Naive thymus-derived CD4-positive, alpha-beta T cell (primary cell): Measurements from ENCODE around the gene INSIG2. TPM values are rescaled to one million over a fixed set of nuclear protein-coding genes. Genes with fewer than 3 reads are reported as not detected.

Experiments used
- ATAC-seq: fragments of 150-1000 bp; cut with Tn5 transposase; 2 replicates; pipeline ENCODE4 v1.10.0; 2021; ENCODE audit warnings: mild to moderate bottlenecking, moderate library complexity
- CTCF ChIA-PET: fragments of 350-600 bp; sonication (Branson Sonifier 250); formaldehyde crosslinking; loops from one replicate; lab custom pipeline; 2021; ENCODE audit warnings: antibody characterized with exemption; lab: Charles Lee
- POLR2A ChIA-PET: fragments of 350-600 bp; sonication (Branson Sonifier 250); formaldehyde crosslinking; loops from one replicate; lab custom pipeline; 2021; ENCODE audit warnings: antibody characterized with exemption, inconsistent platforms; lab: Charles Lee
- DNase-seq, 9 donors: peaks; one replicate each; pipeline versions ENCODE4 v3.0.0 to v3.0.0-alpha.2; 2020 to 2022; ENCODE audit warnings: mixed read lengths in 1 of 9
- H3K27ac ChIP-seq: one replicate; pipeline ENCODE4 v1.7.0; 2013; ENCODE audit warnings: mild to moderate bottlenecking, low read depth, low read length, moderate library complexity
- H3K27me3 ChIP-seq, 2 donors: one replicate each; pipeline ENCODE4 v1.7.0; 2013; ENCODE audit warnings: low read length in 2 of 2, mild to moderate bottlenecking in 2 of 2, moderate library complexity in 2 of 2; ENCODE audit not compliant: control insufficient read depth in 2 of 2, insufficient read depth in 2 of 2
- H3K36me3 ChIP-seq, 3 experiments: 1 replicate in 2 of 3; 2 replicates in 1 of 3; pipeline ENCODE4 v1.7.0; 2013; ENCODE audit warnings: low read length in 3 of 3, mild to moderate bottlenecking in 3 of 3, moderate library complexity in 1 of 3; ENCODE audit not compliant: insufficient read depth in 3 of 3, control insufficient read depth in 2 of 3
- H3K4me1 ChIP-seq, 2 donors: one replicate each; pipeline ENCODE4 v1.7.0; 2013; ENCODE audit warnings: low read length in 2 of 2, mild to moderate bottlenecking in 2 of 2, moderate library complexity in 1 of 2; ENCODE audit not compliant: control insufficient read depth in 2 of 2, insufficient read depth in 2 of 2
- H3K4me3 ChIP-seq: 2 replicates; pipeline ENCODE4 v1.7.0; 2013; ENCODE audit warnings: mild to moderate bottlenecking, low read length
- H3K9me3 ChIP-seq, 3 experiments: 1 replicate in 2 of 3; 2 replicates in 1 of 3; pipeline ENCODE4 v1.7.0; 2013; ENCODE audit warnings: low read length in 3 of 3; ENCODE audit not compliant: control insufficient read depth in 2 of 3
- H3K27ac Mint-ChIP-seq, 9 donors: one replicate each; pipeline ENCODE4 v1.8.0; 2020 to 2022; ENCODE audit warnings: mixed read lengths in 9 of 9, mild to moderate bottlenecking in 8 of 9, moderate library complexity in 5 of 9, inconsistent platforms in 2 of 9
- H3K27me3 Mint-ChIP-seq, 5 donors: one replicate each; pipeline ENCODE4 v1.8.0; 2021 to 2022; ENCODE audit warnings: mixed read lengths in 5 of 5, mild to moderate bottlenecking in 1 of 5
- H3K36me3 Mint-ChIP-seq, 5 donors: one replicate each; pipeline ENCODE4 v1.8.0; 2020 to 2022; ENCODE audit warnings: mixed read lengths in 5 of 5, mild to moderate bottlenecking in 3 of 5, inconsistent platforms in 1 of 5
- H3K4me1 Mint-ChIP-seq, 7 donors: one replicate each; pipeline ENCODE4 v1.8.0; 2020 to 2022; ENCODE audit warnings: mixed read lengths in 7 of 7, mild to moderate bottlenecking in 3 of 7, inconsistent platforms in 1 of 7
- H3K4me3 Mint-ChIP-seq, 10 donors: one replicate each; pipeline ENCODE4 v1.8.0; 2020 to 2022; ENCODE audit warnings: mild to moderate bottlenecking in 10 of 10, mixed read lengths in 10 of 10, moderate library complexity in 6 of 10, inconsistent platforms in 2 of 10
- H3K9me3 Mint-ChIP-seq, 11 donors: one replicate each; pipeline ENCODE4 v1.8.0; 2020 to 2022; ENCODE audit warnings: mixed read lengths in 11 of 11, mild to moderate bottlenecking in 4 of 11, inconsistent platforms in 1 of 11, moderate library complexity in 1 of 11
- intact Hi-C, 2 donors: fragments of 100-400 bp; cut with micrococcal nuclease; formaldehyde crosslinking; loops; one replicate each; pipeline ENCODE4 v1.15.1; 2023
- polyA plus RNA-seq, 2 donors: library from polyadenylated mRNA; unstranded; fragments of 300-500 nt; fragmentation: Illumina TruSeq; gene quantifications; one replicate each; pipeline ENCODE4 v1.2.3, GENCODE V29; 2021
- total RNA-seq, 6 experiments: library from RNA in 5 of 6; stranded (reverse) in 5 of 6; gene quantifications; 1 replicate in 5 of 6; 2 replicates in 1 of 6; pipeline ENCODE4 v1.2.3 and lab custom pipeline; 2021 to 2026

INSIG2 gene
- total and polyA plus RNA-seq, 7 experiments from 2014 or later: 8.5 to 31.5 (median 21.0) TPM

DNA sequence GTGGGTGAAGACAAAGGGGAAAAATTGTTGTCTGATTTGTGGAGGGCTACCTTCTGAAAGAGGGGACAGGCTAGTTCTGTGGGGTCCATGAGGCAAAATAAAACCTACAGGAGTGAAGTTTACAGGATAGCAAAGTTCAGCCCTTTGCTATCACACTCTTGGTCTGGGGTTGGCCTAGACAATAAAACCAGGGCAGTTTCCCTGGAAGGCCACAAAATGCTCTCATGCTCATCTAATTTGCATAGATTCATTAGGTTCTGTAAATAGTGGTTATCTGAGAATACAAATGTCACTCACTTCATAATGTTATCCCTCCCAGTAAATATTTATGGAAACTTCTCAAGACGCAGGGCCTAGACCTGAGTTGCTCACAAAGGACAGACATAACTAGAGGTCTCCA is 63.6 kb downstream of the INSIG2 start:
- POLR2A ChIA-PET: no interaction called here
- CTCF ChIA-PET: no interaction called here
- Histone ChIP-seq H3K9me3 (no peaks in the 10 kb centered on the region), H3K27ac (no peak overlapping the region), H3K4me1 (no peaks in the 10 kb centered on the region), H3K36me3 (no peaks in the 10 kb centered on the region), H3K27me3 (peaks cover 0 to 3% of the 10 kb centered on the region in 2 donors), H3K4me3 (no peak overlapping the region)
- Mint-ChIP-seq H3K27ac (no peak overlapping the region), H3K4me3 (no peak overlapping the region), H3K4me1 (peaks cover 0 to 4% (median 0%) of the 10 kb centered on the region in 7 donors), H3K9me3 (peaks cover 0 to 14% (median 5%) of the 10 kb centered on the region in 11 donors), H3K27me3 (peaks cover 14 to 33% (median 30%) of the 10 kb centered on the region in 5 donors), H3K36me3 (peaks cover 0 to 10% (median 0%) of the 10 kb centered on the region in 5 donors)
- no peak for ATAC-seq
- intact Hi-C loops: no loop called here
- no peak for DNase-seq

DNA sequence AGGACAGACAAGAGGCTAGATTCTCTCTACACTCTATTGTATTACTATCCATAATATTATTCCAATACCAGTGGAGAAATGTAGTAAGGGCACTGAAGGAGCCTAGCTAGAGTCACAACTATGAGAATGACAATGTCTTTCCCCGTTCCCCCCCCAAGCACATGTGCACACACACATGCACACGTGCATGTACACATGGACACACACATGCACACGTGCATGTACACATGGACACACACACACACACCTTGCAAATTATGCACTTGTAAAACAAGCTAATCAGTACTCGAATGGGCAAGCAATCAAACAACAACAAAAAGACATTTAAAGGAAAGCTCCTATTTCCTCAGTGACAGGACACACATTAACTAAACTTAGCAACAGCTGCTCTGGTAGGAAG is 65.2 kb downstream of the INSIG2 start:
- Histone ChIP-seq H3K27ac (no peak overlapping the region), H3K36me3 (no peaks in the 10 kb centered on the region), H3K9me3 (no peaks in the 10 kb centered on the region), H3K4me1 (no peaks in the 10 kb centered on the region), H3K4me3 (no peak overlapping the region), H3K27me3 (peaks cover 0 to 7% of the 10 kb centered on the region in 2 donors)
- no peak overlapping the region for H3K4me3 Mint-ChIP-seq
- POLR2A ChIA-PET: no interaction called here
- no peak overlapping the region for H3K27ac Mint-ChIP-seq
- H3K4me1 Mint-ChIP-seq: peaks cover 0 to 4% (median 0%) of the 10 kb centered on the region in 7 donors
- H3K36me3 Mint-ChIP-seq: peaks cover 0 to 14% (median 4%) of the 10 kb centered on the region in 5 donors
- CTCF ChIA-PET: interaction anchor here (0.6 kb wide), 1 partner anchor 69 kb away, joined by 3 read pairs; no protein-coding TSS in a partner anchor
- DNase-seq (no peak), ATAC-seq (no peak)
- intact Hi-C loops: no loop called here
- peaks cover 0 to 28% (median 8%) of the 10 kb centered on the region in 11 donors for H3K9me3 Mint-ChIP-seq
- peaks cover 14 to 40% (median 31%) of the 10 kb centered on the region in 5 donors for H3K27me3 Mint-ChIP-seq

DNA sequence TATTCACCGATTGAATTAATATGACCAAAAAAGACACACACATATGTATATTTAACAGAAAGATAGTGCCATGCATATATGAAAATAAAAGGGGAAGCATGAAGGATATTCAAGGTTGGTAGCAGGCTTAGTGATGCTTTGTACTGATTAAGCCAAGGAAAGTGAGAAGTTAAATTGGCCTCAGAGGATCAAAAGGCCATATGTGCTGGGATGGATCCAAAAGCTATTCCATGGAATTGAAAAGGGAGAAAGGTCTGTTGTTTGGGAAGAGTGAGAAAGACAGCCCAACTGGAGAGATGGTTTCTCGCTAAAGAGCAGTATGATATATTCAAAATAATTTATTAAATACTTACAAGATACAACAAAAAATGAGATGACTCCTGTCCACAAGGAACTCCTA is 65.9 kb downstream of the INSIG2 start:
- intact Hi-C loops: no loop called here
- ChIA-PET CTCF (no interaction called here), POLR2A (no interaction called here)
- Mint-ChIP-seq H3K27ac (no peak overlapping the region), H3K4me3 (no peak overlapping the region), H3K9me3 (peaks cover 0 to 28% (median 10%) of the 10 kb centered on the region in 11 donors), H3K36me3 (peaks cover 0 to 14% (median 4%) of the 10 kb centered on the region in 5 donors), H3K4me1 (no peaks in the 10 kb centered on the region), H3K27me3 (peaks cover 14 to 43% (median 32%) of the 10 kb centered on the region in 5 donors)
- H3K4me1 ChIP-seq: no peaks in the 10 kb centered on the region
- DNase-seq (no peak), ATAC-seq (no peak)
- H3K27me3 ChIP-seq: peaks cover 0 to 7% of the 10 kb centered on the region in 2 donors
- no peaks in the 10 kb centered on the region for H3K9me3 ChIP-seq
- no peaks in the 10 kb centered on the region for H3K36me3 ChIP-seq
- no peak overlapping the region for H3K4me3 ChIP-seq
- H3K27ac ChIP-seq: no peak overlapping the region

Other genes with a start within 250 kb of the INSIG2 start
- 10 to 100 TPM; 34.8 to 73.9 (median 51.5) TPM for gene CCDC93, start 74.4 kb upstream of the INSIG2 start, total RNA-seq
- gene CCDC93, start 74.4 kb upstream of the INSIG2 start, polyA plus RNA-seq: 1 to 10 TPM; 5.9 to 8.0 TPM